Liver (tissue), 9 donors: Measurements from ENCODE around the gene DENND4A. TPM values are rescaled to one million over a fixed set of nuclear protein-coding genes. Genes with fewer than 3 reads are reported as not detected.

Experiments
- DNase-seq: peaks from one replicate; pipeline ENCODE4 v3.0.0-alpha.2; 2017; ENCODE audit warnings: low spot score
- H3K27ac ChIP-seq, 2 donors: one replicate each; pipeline ENCODE4 v1.7.0; 2013; ENCODE audit warnings: inconsistent platforms in 2 of 2, low read length in 2 of 2, control low read depth in 1 of 2, low read depth in 1 of 2, mild to moderate bottlenecking in 1 of 2
- H3K27me3 ChIP-seq, 4 donors: one replicate each; pipeline versions ENCODE4 v1.6.1 to v1.7.0; 2013; ENCODE audit warnings: low read length in 3 of 4, inconsistent platforms in 1 of 4, mild to moderate bottlenecking in 1 of 4, moderate library complexity in 1 of 4; ENCODE audit not compliant: control insufficient read depth in 4 of 4, insufficient read depth in 4 of 4
- H3K36me3 ChIP-seq, 4 donors: one replicate each; pipeline versions ENCODE4 v1.6.1 to v1.7.0; 2013; ENCODE audit warnings: low read length in 3 of 4, mild to moderate bottlenecking in 3 of 4, low read depth in 1 of 4, moderate library complexity in 1 of 4; ENCODE audit not compliant: control insufficient read depth in 4 of 4, insufficient read depth in 3 of 4
- H3K4me1 ChIP-seq, 4 donors: one replicate each; pipeline versions ENCODE4 v1.6.1 to v1.7.0; 2013; ENCODE audit warnings: low read length in 3 of 4, mild to moderate bottlenecking in 3 of 4, moderate library complexity in 1 of 4; ENCODE audit not compliant: control insufficient read depth in 4 of 4, insufficient read depth in 4 of 4
- H3K4me3 ChIP-seq, 3 donors: one replicate each; pipeline versions ENCODE4 v1.6.1 to v1.7.0; 2013; ENCODE audit warnings: low read length in 3 of 3, control low read depth in 1 of 3, low read depth in 1 of 3, mild to moderate bottlenecking in 1 of 3
- H3K9ac ChIP-seq, 2 donors: one replicate each; pipeline ENCODE4 v1.7.0; 2013; ENCODE audit warnings: low read length in 2 of 2, mild to moderate bottlenecking in 2 of 2, moderate library complexity in 2 of 2, control low read depth in 1 of 2, low read depth in 1 of 2
- H3K9me3 ChIP-seq, 4 donors: one replicate each; pipeline versions ENCODE4 v1.6.1 to v1.7.0; 2013; ENCODE audit warnings: low read length in 3 of 4; ENCODE audit not compliant: control insufficient read depth in 4 of 4
- ATF3 ChIP-seq: IDR thresholded peaks from 2 replicates; pipeline ENCODE4 v1.6.1; 2016; ENCODE audit warnings: antibody characterized with exemption
- CTCF ChIP-seq: fragments of 150-350 bp; IDR thresholded peaks from 2 replicates; pipeline ENCODE4 v1.5.1; 2017; ENCODE audit warnings: improper control_type of control experiment, low read depth, low read length; ENCODE audit not compliant: missing input control
- EGR1 ChIP-seq, 2 donors: IDR thresholded peaks; 2 replicates each; pipeline ENCODE4 v1.6.1; 2016 to 2018; ENCODE audit warnings: antibody characterized with exemption in 2 of 2, low read depth in 2 of 2
- FOXA1 ChIP-seq: IDR thresholded peaks from 2 replicates; pipeline ENCODE4 v1.6.1; 2016; ENCODE audit warnings: antibody characterized with exemption
- FOXA2 ChIP-seq: IDR thresholded peaks from 2 replicates; pipeline ENCODE4 v1.6.1; 2016; ENCODE audit warnings: antibody characterized with exemption
- GABPA ChIP-seq, 2 donors: IDR thresholded peaks in 1 of 2; conservative IDR thresholded peaks in 1 of 2; 2 replicates each; pipeline ENCODE4 v1.6.1; 2016; ENCODE audit warnings: antibody characterized with exemption in 2 of 2, mild to moderate bottlenecking in 1 of 2, moderate library complexity in 1 of 2
- HNF4A ChIP-seq, 2 donors: conservative IDR thresholded peaks; 2 replicates each; pipeline ENCODE4 v1.6.1; 2016; ENCODE audit warnings: antibody characterized with exemption in 2 of 2, mild to moderate bottlenecking in 2 of 2
- HNF4G ChIP-seq: IDR thresholded peaks from 2 replicates; pipeline ENCODE4 v1.6.1; 2016; ENCODE audit warnings: antibody characterized with exemption
- JUND ChIP-seq, 2 donors: IDR thresholded peaks; 2 replicates each; pipeline ENCODE4 v1.6.1; 2016; ENCODE audit warnings: antibody characterized with exemption in 2 of 2
- MAX ChIP-seq: IDR thresholded peaks from 2 replicates; pipeline ENCODE4 v1.6.1; 2016; ENCODE audit warnings: antibody characterized with exemption
- NR2F2 ChIP-seq: IDR thresholded peaks from 2 replicates; pipeline ENCODE4 v1.6.1; 2016; ENCODE audit warnings: antibody characterized with exemption
- RAD21 ChIP-seq, 2 donors: IDR thresholded peaks; 2 replicates each; pipeline ENCODE4 v1.6.1; 2016; ENCODE audit warnings: antibody characterized with exemption in 2 of 2, mild to moderate bottlenecking in 2 of 2
- REST ChIP-seq: IDR thresholded peaks from 2 replicates; pipeline ENCODE4 v1.6.1; 2016; ENCODE audit warnings: antibody characterized with exemption, mild to moderate bottlenecking
- RXRA ChIP-seq, 2 donors: IDR thresholded peaks; 2 replicates each; pipeline ENCODE4 v1.6.1; 2017 to 2018; ENCODE audit warnings: antibody characterized with exemption in 2 of 2, mild to moderate bottlenecking in 1 of 2
- SP1 ChIP-seq: IDR thresholded peaks from 2 replicates; pipeline ENCODE4 v1.6.1; 2018; ENCODE audit warnings: antibody characterized with exemption, mild to moderate bottlenecking
- TAF1 ChIP-seq: conservative IDR thresholded peaks from 2 replicates; pipeline ENCODE4 v1.6.1; 2016; ENCODE audit warnings: antibody characterized with exemption, mild to moderate bottlenecking
- YY1 ChIP-seq: IDR thresholded peaks from 2 replicates; pipeline ENCODE4 v1.6.1; 2016; ENCODE audit warnings: antibody characterized with exemption, mild to moderate bottlenecking
- ZBTB33 ChIP-seq: IDR thresholded peaks from 2 replicates; pipeline ENCODE4 v1.6.1; 2016; ENCODE audit warnings: antibody characterized with exemption
- WGBS: extraction: QIAGEN DNeasy Blood & Tissue Kit; methylation state at CpG from one replicate; pipeline ENCODE4 v1.1.7; 2013; 5-methylcytosine and 5-hydroxymethylcytosine counted together
- polyA plus RNA-seq, 2 donors: library from polyadenylated mRNA; stranded (reverse) in 1 of 2; unstranded in 1 of 2; fragments of 200-250 nt in 1 of 2; fragments of >200 nt in 1 of 2; fragmentation: Nextera tagmentation in 1 of 2; extraction: Ambion mirVana in 1 of 2; gene quantifications; one replicate each; pipeline versions ENCODE4 v1.2.1 to v1.2.3, GENCODE V29; 2013 to 2015
- total RNA-seq, 2 donors: library from RNA; depleted of rRNA; stranded (reverse); fragments of >200 nt; gene quantifications; one replicate each; pipeline ENCODE4 v1.2.3, GENCODE V29; 2014
- donor health status: healthy.
- donor health status: healthy.
- donor health status: healthy.
- donor health status: healthy.
- donor health status: healthy.

The DENND4A gene
- total and polyA plus RNA-seq, 4 donors: 5.2 to 75.5 (median 23.9) TPM

- Histone ChIP-seq H3K4me1 (peaks cover 11 to 27% (median 21%) of the 10 kb centered on the region in 4 donors), H3K27ac (peak overlapping the region; percentile 84 to 92), H3K27me3 (no peaks in the 10 kb centered on the region), H3K9ac (peak overlapping the region; percentile 61 to 88), H3K4me3 (no peak overlapping the region), H3K36me3 (no peaks in the 10 kb centered on the region), H3K9me3 (no peaks in the 10 kb centered on the region)
- DNase-seq: no peak
- WGBS: 54% methylated on average over 4 of the region's 4 CpGs
- TF ChIP-seq CTCF (no peak), RXRA (IDR thresholded peaks at IDR 0.05) (peak in 1 of 2 donors; percentile 21)
Measured at GRCh38 chr15:65833501-65834205, 41.6 kb upstream of the DENND4A start.

- H3K27ac ChIP-seq: peak overlapping the region; percentile 84 to 92
- no peaks in the 10 kb centered on the region for H3K36me3 ChIP-seq
- no peaks in the 10 kb centered on the region for H3K27me3 ChIP-seq
- peak overlapping the region; percentile 61 to 90 for H3K9ac ChIP-seq
- H3K9me3 ChIP-seq: no peaks in the 10 kb centered on the region
- H3K4me1 ChIP-seq: peaks cover 11 to 27% (median 21%) of the 10 kb centered on the region in 4 donors
- TF ChIP-seq NR2F2: peak; percentile 52
- TF ChIP-seq HNF4A (conservative IDR thresholded peaks at IDR 0.05): peak; percentile 84 to 92
- peak; percentile 91 for TF ChIP-seq REST
- peak; percentile 45 to 76 for TF ChIP-seq GABPA (IDR thresholded peaks at IDR 0.05 in 1 of 2, conservative IDR thresholded peaks at IDR 0.05 in 1 of 2)
- peak; percentile 54 to 64 for TF ChIP-seq RAD21 (IDR thresholded peaks at IDR 0.05)
- peak; percentile 99 for TF ChIP-seq JUND (IDR thresholded peaks at IDR 0.05)
- peak; percentile 86 to 94 for TF ChIP-seq RXRA (IDR thresholded peaks at IDR 0.05)
- peak; percentile 70 for TF ChIP-seq HNF4G
- peak; percentile 94 for TF ChIP-seq YY1
- TF ChIP-seq TAF1: peak; percentile 45
- peak; percentile 99 for TF ChIP-seq FOXA1
- peak; percentile 89 for TF ChIP-seq ATF3
- peak; percentile 24 for TF ChIP-seq CTCF
- TF ChIP-seq EGR1 (IDR thresholded peaks at IDR 0.05; ENCODE audit: low read depth in 2 of 2): peak; percentile 87 to 98
- peak; percentile 93 for TF ChIP-seq ZBTB33
- TF ChIP-seq MAX: peak; percentile 99
- peak; percentile 99 for TF ChIP-seq FOXA2
- peak; percentile 98 for TF ChIP-seq SP1
- WGBS: 4% methylated on average over 8 of the region's 8 CpGs
- DNase-seq: peak; percentile 68
- H3K4me3 ChIP-seq: peak overlapping the region in 2 of 3 donors; percentile 18 to 62
Measured at GRCh38 chr15:65832549-65833364, 40.7 kb upstream of the DENND4A start.
